GM19452 (cell line): ENCODE results near the gene CTR9.
"Not testable (repeated sequence)": the region's sequence is repeated elsewhere in the genome, so short reads cannot be mapped to it uniquely, and the experiment has no call there.

Experiments
- ATAC-seq: cut with Tn5 transposase; IDR thresholded peaks from one replicate; pipeline ENCODE4 v1.9.1; 2021; ENCODE audit not compliant: unreplicated experiment

CTR9 gene

GRCh38 chr11:10813945-10814344 lies 62.9 kb downstream of the CTR9 start:
- ATAC-seq, result no peak

GRCh38 chr11:10818594-10818993 lies 67.5 kb downstream of the CTR9 start:
- no peak for ATAC-seq

- not testable (repeated sequence) for ATAC-seq
Observed at GRCh38 chr11:10822491-10822890, 71.4 kb downstream of the CTR9 start.

- no peak for ATAC-seq
Observed at GRCh38 chr11:10823152-10823579, 72.1 kb downstream of the CTR9 start.

- ATAC-seq, result no peak
Observed at GRCh38 chr11:10824888-10825287, 73.8 kb downstream of the CTR9 start.

- ATAC-seq, result no peak
Observed at GRCh38 chr11:10828402-10828801, 77.4 kb downstream of the CTR9 start.

GRCh38 chr11:10829139-10829538 lies 78.1 kb downstream of the CTR9 start:
- ATAC-seq, result no peak
